T-helper 2 cell (primary cell): Measurements from ENCODE around the gene SEC14L5.
"Not testable (repeated sequence)": the region's sequence is repeated elsewhere in the genome, so short reads cannot be mapped to it uniquely, and the experiment has no call there.

Source experiments
- DNase-seq, 5 experiments: peaks; one replicate each; pipeline versions ENCODE4 v3.0.0 to v3.0.0-alpha.2; 2012 to 2022
- total RNA-seq, 2 donors: gene quantifications; one replicate each; lab custom pipeline; 2026; lab: John Stamatoyannopoulos, UW

SEC14L5 gene
- 0 reads per million in 2 donors for total RNA-seq

GRCh38 chr16:4957720-4958509, at the start of gene SEC14L5:
Gene SEC14L5, plus strand, starts transcription at chr16:4958330. Its CDS starts 994 bp downstream, at chr16:4959324.
- peak; percentile 75 to 92 (median 83) for DNase-seq

- DNase-seq, result no peak
These were observed 49.2 kb upstream of the SEC14L5 start for GRCh38 chr16:4908854-4909401.

DNA sequence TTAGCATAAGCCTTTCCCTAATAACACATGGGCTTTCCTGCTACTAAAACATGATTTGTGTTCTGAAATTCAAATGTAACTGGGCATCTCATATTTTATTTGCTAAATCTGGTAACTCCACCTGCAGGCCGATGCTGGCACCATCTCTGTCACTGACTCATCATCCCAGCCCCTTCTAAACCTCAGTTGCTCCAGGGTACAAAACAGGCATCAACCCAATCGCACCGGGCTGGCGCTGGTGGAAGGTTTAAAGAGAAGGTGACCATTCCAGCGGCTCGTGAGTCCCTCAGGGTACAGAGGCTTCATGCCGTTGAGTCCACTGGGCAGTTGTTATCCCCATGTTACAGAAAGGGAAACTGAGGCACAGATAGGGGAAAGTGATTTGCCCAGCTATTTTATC, 48.3 kb upstream of the SEC14L5 start:
- DNase-seq, result no peak

DNA sequence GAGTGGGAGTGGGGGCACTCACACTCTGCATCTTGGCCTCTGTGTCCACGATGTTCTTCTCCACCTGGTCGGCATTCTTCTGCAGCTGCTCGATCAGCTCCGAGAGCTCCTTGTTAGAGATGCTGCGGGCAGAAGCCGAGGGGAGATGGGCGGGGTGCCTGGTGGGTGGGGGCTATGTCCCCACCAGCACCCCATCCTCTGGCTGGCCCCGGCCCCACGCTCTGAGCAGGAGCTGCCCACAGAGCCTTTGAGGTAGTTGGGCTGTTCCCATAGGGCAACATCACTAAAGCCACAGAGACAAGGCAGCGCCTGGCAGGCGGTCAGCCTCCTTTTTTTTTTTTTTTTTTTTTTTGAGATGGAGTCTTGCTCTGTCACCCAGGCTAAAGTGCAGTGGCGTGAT, 47.3 kb upstream of the SEC14L5 start:
- no peak for DNase-seq

- no peak for DNase-seq
These were observed 46.2 kb upstream of the SEC14L5 start for GRCh38 chr16:4911970-4912386.

- no peak for DNase-seq
These were observed 44.9 kb upstream of the SEC14L5 start for GRCh38 chr16:4913130-4913773.

- no peak for DNase-seq
These were observed 44.2 kb upstream of the SEC14L5 start for GRCh38 chr16:4913774-4914525.

GRCh38 chr16:4914528-4915225, 43.5 kb upstream of the SEC14L5 start:
- DNase-seq, result no peak

DNA sequence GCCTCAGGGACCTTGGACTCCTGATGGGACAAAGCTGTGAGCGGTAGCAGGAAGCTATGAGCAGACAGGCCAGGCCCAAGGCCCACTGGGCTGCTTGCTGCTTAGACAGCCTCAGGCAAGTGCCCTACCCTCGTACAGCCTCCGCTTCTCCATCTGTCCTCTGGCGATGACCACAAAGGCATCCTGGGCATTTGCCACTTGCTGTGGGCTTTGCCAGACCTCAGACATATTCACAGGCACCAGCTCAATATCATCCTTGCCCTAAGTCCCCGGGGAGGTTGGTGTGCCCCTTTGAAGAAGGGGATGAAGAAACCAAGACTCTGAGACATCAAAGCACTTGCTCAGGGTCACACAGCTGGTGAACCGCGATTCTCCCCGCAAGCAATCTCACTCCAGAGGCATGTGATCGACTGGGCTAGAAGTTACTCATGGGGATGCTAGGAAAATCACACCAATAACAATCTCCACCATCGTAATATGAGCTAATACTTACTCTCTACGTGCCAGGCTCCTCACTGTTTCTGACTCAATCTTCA, 42.8 kb upstream of the SEC14L5 start:
- no peak for DNase-seq

GRCh38 chr16:4917117-4917516, 41.0 kb upstream of the SEC14L5 start:
- no peak for DNase-seq

DNA sequence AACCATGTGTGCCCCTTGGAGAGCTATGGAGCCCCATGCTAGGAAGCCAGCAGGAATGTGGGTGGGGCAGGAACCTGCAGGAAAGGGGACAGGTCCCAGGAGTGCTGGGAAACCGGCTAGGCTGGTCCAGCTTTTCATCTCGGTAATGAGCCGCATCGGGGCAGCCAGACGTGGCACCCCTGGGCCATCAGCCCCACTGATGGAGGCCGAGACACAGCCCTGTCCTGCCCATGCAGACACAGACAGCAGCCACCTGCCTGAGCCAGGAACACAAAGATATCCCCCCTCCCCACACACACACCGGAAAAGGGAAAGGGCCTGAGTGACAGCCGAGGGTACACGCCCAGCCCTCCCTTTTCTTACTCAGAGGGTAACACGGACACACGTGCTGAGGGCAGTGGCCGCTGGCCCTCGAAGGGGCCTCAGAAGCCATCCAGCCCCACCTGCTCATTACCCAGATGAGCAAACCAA, 39.3 kb upstream of the SEC14L5 start:
- DNase-seq, result no peak

DNA sequence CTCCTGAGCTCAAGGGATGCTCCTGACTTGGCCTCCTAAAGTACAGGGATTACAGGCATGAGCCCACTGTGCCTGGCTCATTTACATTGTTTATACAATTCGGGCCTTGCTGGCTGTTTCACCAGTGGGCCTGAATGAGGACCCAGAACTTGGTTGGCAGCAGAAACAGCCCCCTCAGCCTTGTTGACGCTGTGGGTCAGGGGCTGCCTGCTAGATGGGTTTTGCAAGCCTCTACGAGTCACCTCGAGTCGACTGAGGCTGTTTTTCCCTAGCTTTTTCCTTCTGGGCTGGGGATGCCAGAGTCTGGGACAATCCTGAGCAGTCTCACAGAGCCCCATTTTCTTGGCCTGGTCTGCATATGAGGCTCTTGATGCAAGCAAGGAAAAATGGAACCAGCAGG, 37.3 kb upstream of the SEC14L5 start:
- no peak for DNase-seq

- DNase-seq, result no peak
These were observed 35.3 kb upstream of the SEC14L5 start for GRCh38 chr16:4922721-4923342.

DNA sequence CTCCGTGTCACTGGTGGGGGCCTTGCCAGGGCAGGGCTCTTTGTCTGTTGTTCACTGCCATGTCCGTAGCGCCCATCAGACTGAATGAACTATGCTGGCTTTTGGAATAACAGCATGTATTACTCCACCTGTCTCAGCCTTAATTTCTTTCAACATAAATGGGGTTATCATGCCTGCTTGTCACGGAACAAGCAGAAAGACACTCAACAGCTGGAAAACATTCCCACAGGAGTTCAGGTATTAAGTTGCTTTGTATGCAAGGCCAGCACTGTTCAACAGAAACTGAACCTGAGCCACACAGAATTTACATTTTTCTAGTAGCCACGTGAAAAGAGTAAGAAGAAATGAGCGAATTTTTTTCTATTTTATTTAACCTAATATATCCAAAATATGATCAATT, 34.3 kb upstream of the SEC14L5 start:
- DNase-seq, result no peak

GRCh38 chr16:4924593-4925292, 33.4 kb upstream of the SEC14L5 start:
- DNase-seq, result no peak

GRCh38 chr16:4925293-4925607, 32.9 kb upstream of the SEC14L5 start:
- DNase-seq, result no peak

DNA sequence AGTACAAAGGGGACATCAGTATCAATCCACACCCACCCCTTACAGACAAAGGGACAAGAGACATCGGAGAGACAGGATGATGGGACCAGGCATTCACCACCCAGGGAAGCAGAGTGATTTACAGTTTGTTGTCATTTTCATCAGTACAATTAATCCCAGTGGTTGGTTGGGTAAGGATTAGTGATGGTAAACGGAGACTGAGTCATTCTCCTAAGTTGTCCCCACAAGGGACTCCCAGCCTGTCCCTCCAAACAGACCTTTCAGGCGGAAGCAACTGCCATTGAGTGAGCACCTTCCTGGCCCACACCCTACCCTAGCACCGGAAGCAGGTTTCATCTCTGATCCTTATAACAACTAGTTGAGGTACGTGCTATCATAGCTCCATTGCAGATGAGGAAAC, 32.3 kb upstream of the SEC14L5 start:
- DNase-seq, result no peak

GRCh38 chr16:4926928-4927327, 31.2 kb upstream of the SEC14L5 start:
- no peak for DNase-seq

GRCh38 chr16:4927661-4928060, 30.5 kb upstream of the SEC14L5 start:
- DNase-seq, result no peak

DNA sequence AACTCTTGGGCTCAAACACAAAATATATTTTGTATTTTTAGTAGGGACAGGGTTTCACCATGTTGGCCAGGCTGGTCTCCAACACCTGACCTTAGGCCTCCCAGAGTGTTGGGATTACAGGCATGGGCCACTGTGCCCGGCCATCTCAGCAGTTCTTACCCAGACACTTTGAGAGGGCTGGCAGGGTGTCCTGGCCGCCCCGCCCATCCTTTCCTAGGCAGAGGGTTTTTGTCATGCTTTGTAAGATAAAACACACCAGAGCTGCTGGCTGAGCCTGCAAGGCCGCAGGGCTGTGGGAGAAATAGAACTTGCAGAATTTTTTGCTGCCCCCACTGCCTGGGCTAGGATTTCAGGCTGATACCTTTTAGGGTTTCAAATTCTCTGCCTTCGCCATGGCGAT, 29.9 kb upstream of the SEC14L5 start:
- DNase-seq, result no peak

DNA sequence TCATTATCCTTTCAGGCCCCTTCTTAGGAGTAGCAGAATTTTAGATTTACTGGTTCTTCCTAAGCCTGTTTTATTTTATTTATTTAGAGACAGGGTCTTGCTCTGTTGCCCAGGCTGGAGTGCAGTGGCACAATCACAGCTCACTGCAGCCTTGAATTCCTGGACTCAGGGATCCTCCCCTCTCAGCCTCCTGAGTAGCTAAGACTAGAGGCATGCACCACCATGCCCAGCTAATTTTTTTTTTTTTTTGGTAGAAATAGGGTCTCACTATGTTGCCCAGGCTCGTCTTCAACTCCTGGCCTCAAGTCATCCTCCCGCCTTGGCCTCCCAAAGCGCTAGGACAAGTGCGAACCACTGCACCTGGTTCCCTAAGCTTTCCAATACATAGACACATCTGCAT, 28.5 kb upstream of the SEC14L5 start:
- not testable (repeated sequence) for DNase-seq
